ENCODE measurements around the gene LHFPL2.

- TF ChIP-seq CTCF (IDR thresholded peaks at IDR 0.05; ENCODE audit: insufficient read depth, low read length, poor library complexity, severe bottlenecking) (no peak), EZH2phosphoT487 (conservative IDR thresholded peaks at IDR 0.05; ENCODE audit: low read length) (no peak)
Measured at GRCh38 chr5:78662323-78662722, 13.8 kb upstream of the LHFPL2 start.
